A549 (cell line): ENCODE data around the gene KCNMA1. TPM values are rescaled to one million over a fixed set of nuclear protein-coding genes. Genes with fewer than 3 reads are reported as not detected.
A peak's percentile ranks its signal among the peaks of the same experiment; 100 is the strongest.

Source experiments
- ATAC-seq, 2 experiments: fragments of 200-7000 bp in 1 of 2; fragments of >200 bp in 1 of 2; cut with Nextera tagmentation in 1 of 2; cut with Tn5 transposase in 1 of 2; 3 replicates each; pipeline versions ENCODE4 v1.8.0 to v1.9.1; 2018 to 2020; ENCODE audit warnings: mild to moderate bottlenecking in 1 of 2, moderate library complexity in 1 of 2
- CTCF ChIA-PET: fragments of 300-600 bp; sonication (Branson Sonifier 250); formaldehyde crosslinking; extraction: SDS; loops from one replicate; lab custom pipeline; 2021; ENCODE audit warnings: antibody characterized with exemption, inconsistent platforms; lab: Yijun Ruan, JAX
- POLR2A ChIA-PET: fragments of 350-600 bp; formaldehyde crosslinking; extraction: SDS; loops from one replicate; lab custom pipeline; 2021; ENCODE audit warnings: antibody characterized with exemption, inconsistent platforms; lab: Yijun Ruan, JAX
- DNase-seq, 2 experiments: peaks; one replicate each; pipeline versions ENCODE4 v3.0.0 to v3.0.0-alpha.2; 2011 to 2016; ENCODE audit warnings: low read depth in 1 of 2, low spot score in 1 of 2
- FAIRE-seq: peaks from 2 replicates; lab custom pipeline; 2011; peaks lifted over from hg19 to GRCh38; lab: Jason Lieb, UNC
- H3K27ac ChIP-seq, 2 experiments: fragments of >200 bp; sonication (Bioruptor Twin); formaldehyde crosslinking; 3 replicates each; pipeline ENCODE4 v1.5.1; 2016 to 2017
- H3K4me1 ChIP-seq: fragments of >200 bp; sonication (Bioruptor Twin); formaldehyde crosslinking; 3 replicates; pipeline ENCODE4 v1.6.1; 2016
- H3K4me2 ChIP-seq: fragments of >200 bp; sonication (Bioruptor Twin); formaldehyde crosslinking; 3 replicates; pipeline ENCODE4 v1.6.1; 2016
- H3K4me3 ChIP-seq: fragments of >200 bp; sonication (Bioruptor Twin); formaldehyde crosslinking; 3 replicates; pipeline ENCODE4 v1.5.1; 2016
- H3K9me3 ChIP-seq: fragments of >200 bp; sonication (Bioruptor Twin); formaldehyde crosslinking; 3 replicates; pipeline ENCODE4 v1.6.1; 2016
- BHLHE40 ChIP-seq: IDR thresholded peaks from 2 replicates; pipeline ENCODE4 v1.6.1; 2012; ENCODE audit warnings: low read depth, low read length, inconsistent platforms
- CBX8 ChIP-seq: fragments of 200-600 bp; sonication (generic); IDR thresholded peaks from 2 replicates; pipeline ENCODE4 v1.6.1; 2016
- CHD4 ChIP-seq: fragments of 200-600 bp; sonication (generic); IDR thresholded peaks from 2 replicates; pipeline ENCODE4 v1.6.1; 2016; ENCODE audit warnings: antibody characterized with exemption, mild to moderate bottlenecking, borderline replicate concordance
- CTCF ChIP-seq: fragments of >200 bp; sonication (Bioruptor Twin); formaldehyde crosslinking; IDR thresholded peaks from 3 replicates; pipeline ENCODE4 v1.5.1; 2016
- E2F6 ChIP-seq: IDR thresholded peaks from 2 replicates; pipeline ENCODE4 v1.6.1; 2012; ENCODE audit warnings: low read depth, borderline replicate concordance
- GATA3 ChIP-seq: IDR thresholded peaks from 2 replicates; pipeline ENCODE4 v1.6.1; 2012; ENCODE audit warnings: borderline replicate concordance
- HMGXB4 ChIP-seq: fragments of 250-450 bp; sonication (Bioruptor Pico); IDR thresholded peaks from 2 replicates; pipeline ENCODE4 v1.5.0; 2021; ENCODE audit warnings: mild to moderate bottlenecking, moderate library complexity, borderline replicate concordance
- HOXB13 ChIP-seq: fragments of 250-450 bp; sonication (Bioruptor Pico); IDR thresholded peaks from 2 replicates; pipeline ENCODE4 v1.5.0; 2020; ENCODE audit warnings: low read depth, mild to moderate bottlenecking, moderate library complexity
- JUNB ChIP-seq: fragments of >200 bp; sonication (Bioruptor Twin); formaldehyde crosslinking; IDR thresholded peaks from 2 replicates; pipeline ENCODE4 v1.6.1; 2016
- MYC ChIP-seq: IDR thresholded peaks from 2 replicates; pipeline ENCODE4 v1.6.1; 2012; ENCODE audit warnings: mild to moderate bottlenecking, inconsistent platforms, low read length, improper control_type of control experiment, borderline replicate concordance
- NR3C1 ChIP-seq: fragments of >200 bp; sonication (Bioruptor Twin); formaldehyde crosslinking; IDR thresholded peaks from 3 replicates; pipeline ENCODE4 v1.6.1; 2017
- RARB ChIP-seq: fragments of 250-450 bp; sonication (Bioruptor Pico); IDR thresholded peaks from 2 replicates; pipeline ENCODE4 v1.8.0; 2021; ENCODE audit warnings: mild to moderate bottlenecking, moderate library complexity
- TFCP2L1 ChIP-seq: fragments of 250-450 bp; sonication (Bioruptor Pico); IDR thresholded peaks from 2 replicates; pipeline ENCODE4 v1.5.0; 2021; ENCODE audit warnings: mild to moderate bottlenecking
- ZFP36 ChIP-seq: fragments of 450-650 bp; IDR thresholded peaks from 2 replicates; pipeline ENCODE4 v1.6.1; 2014; ENCODE audit warnings: borderline replicate concordance; ENCODE audit not compliant: partially characterized antibody
- ZSCAN20 ChIP-seq: fragments of 250-450 bp; sonication (Bioruptor Pico); IDR thresholded peaks from 2 replicates; pipeline ENCODE4 v1.8.0; 2022; ENCODE audit warnings: mild to moderate bottlenecking, moderate library complexity
- WGBS: methylation state at CpG from one replicate; pipeline ENCODE4 v1.1.6; 2017; ENCODE audit errors: missing lambda C conversion rate; 5-methylcytosine and 5-hydroxymethylcytosine counted together
- polyA plus RNA-seq, 4 experiments: library from polyadenylated mRNA; depleted of rRNA in 3 of 4; stranded (reverse); fragments of >200 nt; fragmentation: RNase III in 1 of 4; extraction: RNeasy Plus Mini Kit Qiagen cat#74134 plus additional on column Dnase treatment in 1 of 4; gene quantifications; 2 replicates in 3 of 4; 3 replicates in 1 of 4; pipeline ENCODE4 v1.2.3, GENCODE V29; 2011 to 2017
- TF ChIP-seq, protein P1 (sequence below): IDR thresholded peaks from 2 replicates; pipeline ENCODE4 v1.6.1; 2012
- TF ChIP-seq, protein P2 (sequence below): fragments of 200-600 bp; sonication (generic); IDR thresholded peaks from 2 replicates; pipeline ENCODE4 v1.6.1; 2016; ENCODE audit warnings: antibody characterized with exemption, mild to moderate bottlenecking, moderate library complexity

Gene KCNMA1
- polyA plus RNA-seq, 2 of the 4 experiments (the other 2 are of a cell fraction) = 14.9 to 30.6 TPM

GRCh38 chr10:77350711-77351119 lies 286.9 kb downstream of the KCNMA1 start (continued):
- TF ChIP-seq HMGXB4 (no peak), E2F6 (no peak), GATA3 (peak; percentile 93; the same call in 1 of the 2 replicates), MYC (0 out of 2 replicates have a peak, but pooled peaks have one; percentile 28), CHD4 (no peak), ZFP36 (no peak), ZSCAN20 (CRISPR knock-in tag) (no peak)
- TF ChIP-seq, protein P1, sequence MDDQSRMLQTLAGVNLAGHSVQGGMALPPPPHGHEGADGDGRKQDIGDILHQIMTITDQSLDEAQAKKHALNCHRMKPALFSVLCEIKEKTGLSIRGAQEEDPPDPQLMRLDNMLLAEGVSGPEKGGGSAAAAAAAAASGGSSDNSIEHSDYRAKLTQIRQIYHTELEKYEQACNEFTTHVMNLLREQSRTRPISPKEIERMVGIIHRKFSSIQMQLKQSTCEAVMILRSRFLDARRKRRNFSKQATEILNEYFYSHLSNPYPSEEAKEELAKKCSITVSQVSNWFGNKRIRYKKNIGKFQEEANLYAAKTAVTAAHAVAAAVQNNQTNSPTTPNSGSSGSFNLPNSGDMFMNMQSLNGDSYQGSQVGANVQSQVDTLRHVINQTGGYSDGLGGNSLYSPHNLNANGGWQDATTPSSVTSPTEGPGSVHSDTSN = 0 out of 2 replicates have a peak, but pooled peaks have one; percentile 62
- TF ChIP-seq, protein P2, sequence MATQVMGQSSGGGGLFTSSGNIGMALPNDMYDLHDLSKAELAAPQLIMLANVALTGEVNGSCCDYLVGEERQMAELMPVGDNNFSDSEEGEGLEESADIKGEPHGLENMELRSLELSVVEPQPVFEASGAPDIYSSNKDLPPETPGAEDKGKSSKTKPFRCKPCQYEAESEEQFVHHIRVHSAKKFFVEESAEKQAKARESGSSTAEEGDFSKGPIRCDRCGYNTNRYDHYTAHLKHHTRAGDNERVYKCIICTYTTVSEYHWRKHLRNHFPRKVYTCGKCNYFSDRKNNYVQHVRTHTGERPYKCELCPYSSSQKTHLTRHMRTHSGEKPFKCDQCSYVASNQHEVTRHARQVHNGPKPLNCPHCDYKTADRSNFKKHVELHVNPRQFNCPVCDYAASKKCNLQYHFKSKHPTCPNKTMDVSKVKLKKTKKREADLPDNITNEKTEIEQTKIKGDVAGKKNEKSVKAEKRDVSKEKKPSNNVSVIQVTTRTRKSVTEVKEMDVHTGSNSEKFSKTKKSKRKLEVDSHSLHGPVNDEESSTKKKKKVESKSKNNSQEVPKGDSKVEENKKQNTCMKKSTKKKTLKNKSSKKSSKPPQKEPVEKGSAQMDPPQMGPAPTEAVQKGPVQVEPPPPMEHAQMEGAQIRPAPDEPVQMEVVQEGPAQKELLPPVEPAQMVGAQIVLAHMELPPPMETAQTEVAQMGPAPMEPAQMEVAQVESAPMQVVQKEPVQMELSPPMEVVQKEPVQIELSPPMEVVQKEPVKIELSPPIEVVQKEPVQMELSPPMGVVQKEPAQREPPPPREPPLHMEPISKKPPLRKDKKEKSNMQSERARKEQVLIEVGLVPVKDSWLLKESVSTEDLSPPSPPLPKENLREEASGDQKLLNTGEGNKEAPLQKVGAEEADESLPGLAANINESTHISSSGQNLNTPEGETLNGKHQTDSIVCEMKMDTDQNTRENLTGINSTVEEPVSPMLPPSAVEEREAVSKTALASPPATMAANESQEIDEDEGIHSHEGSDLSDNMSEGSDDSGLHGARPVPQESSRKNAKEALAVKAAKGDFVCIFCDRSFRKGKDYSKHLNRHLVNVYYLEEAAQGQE = no peak

DNA sequence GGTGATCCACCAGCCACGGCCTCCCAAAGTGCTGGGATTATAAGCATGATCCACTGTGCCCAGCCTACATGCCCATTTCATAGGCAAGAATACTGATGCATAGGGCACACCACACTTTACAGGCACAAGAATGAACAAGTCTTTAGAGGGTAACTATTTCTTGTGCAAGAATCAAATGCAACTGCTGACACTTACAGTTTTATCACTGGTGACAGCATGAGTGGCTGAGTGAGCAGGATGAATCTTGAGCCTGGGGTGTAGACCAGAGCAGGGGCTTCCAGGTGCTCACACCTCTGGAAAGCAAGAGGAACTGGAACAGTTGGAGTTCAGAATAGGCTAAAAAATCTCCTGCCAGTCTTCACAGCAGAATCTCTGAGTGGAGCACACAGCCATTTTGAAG lies 287.5 kb downstream of the KCNMA1 start:
- ATAC-seq (peak in 1 of 2 experiments; percentile 20; a peak in 3 of 6 replicates), FAIRE-seq (no peak), DNase-seq (no peak)
- peak overlapping the region; percentile 75 to 90 for H3K27ac ChIP-seq
- H3K4me3 ChIP-seq = no peak overlapping the region
- no CpG with 5 or more reads among the region's 1 CpG for WGBS
- ChIA-PET CTCF (interaction anchor here (1.3 to 2.1 kb wide), 5 partner anchors 9 to 97 kb away, joined by 4 to 9 read pairs (median 5); no protein-coding TSS in a partner anchor), POLR2A (interaction anchor here (1.2 kb wide), 1 partner anchor 59 kb away, joined by 4 read pairs; no protein-coding TSS in a partner anchor)
- peak overlapping the region; percentile 79 for H3K4me2 ChIP-seq
- H3K9me3 ChIP-seq = no peaks in the 10 kb centered on the region
- H3K4me1 ChIP-seq = peaks cover 42% of the 10 kb centered on the region
- TF ChIP-seq JUNB = no peak
- TF ChIP-seq CBX8 = no peak
- no peak for TF ChIP-seq CTCF
- TF ChIP-seq ZSCAN20 (CRISPR knock-in tag) = no peak
- no peak for TF ChIP-seq HOXB13 (CRISPR knock-in tag)
- no peak for TF ChIP-seq BHLHE40
- no peak for TF ChIP-seq RARB (CRISPR knock-in tag)
- TF ChIP-seq NR3C1 = no peak
- no peak for TF ChIP-seq TFCP2L1 (CRISPR knock-in tag)
